ENCODE data around the gene DLL3.
A peak's percentile ranks its signal among the peaks of the same experiment; 100 is the strongest.

Gene DLL3

GRCh38 chr19:39540333-39540673 is 41.6 kb downstream of the DLL3 start:
- no peak for TF ChIP-seq CTCF (conservative IDR thresholded peaks at IDR 0.05; ENCODE audit: low read depth, low read length)
- no peak for DNase-seq (ENCODE audit: low read depth)
- H3K4me3 ChIP-seq (ENCODE audit: low read depth, low read length), result no peak overlapping the region

- H3K4me3 ChIP-seq (ENCODE audit: low read depth, low read length), result no peak overlapping the region
- TF ChIP-seq CTCF (conservative IDR thresholded peaks at IDR 0.05; ENCODE audit: low read depth, low read length), result no peak
- no peak for DNase-seq (ENCODE audit: low read depth)
These were observed 43.5 kb downstream of the DLL3 start for GRCh38 chr19:39542206-39542605.

GRCh38 chr19:39543477-39543857 is 44.7 kb downstream of the DLL3 start:
- DNase-seq (ENCODE audit: low read depth), result no peak
- no peak for TF ChIP-seq CTCF (conservative IDR thresholded peaks at IDR 0.05; ENCODE audit: low read depth, low read length)
- no peak overlapping the region for H3K4me3 ChIP-seq (ENCODE audit: low read depth, low read length)

GRCh38 chr19:39544226-39544903 is 45.6 kb downstream of the DLL3 start:
- DNase-seq (ENCODE audit: low read depth), result peak; percentile 23
- no peak for TF ChIP-seq CTCF (conservative IDR thresholded peaks at IDR 0.05; ENCODE audit: low read depth, low read length)

GRCh38 chr19:39544911-39545310 is 46.2 kb downstream of the DLL3 start:
- H3K4me3 ChIP-seq (ENCODE audit: low read depth, low read length), result no peak overlapping the region
- no peak for TF ChIP-seq CTCF (conservative IDR thresholded peaks at IDR 0.05; ENCODE audit: low read depth, low read length)
- no peak for DNase-seq (ENCODE audit: low read depth)

More at GRCh38 chr19:39544226-39544903, 45.6 kb downstream of the DLL3 start:
- no peak overlapping the region for H3K4me3 ChIP-seq (ENCODE audit: low read depth, low read length)

GRCh38 chr19:39546599-39546998 is 47.9 kb downstream of the DLL3 start:
- TF ChIP-seq CTCF (conservative IDR thresholded peaks at IDR 0.05; ENCODE audit: low read depth, low read length), result no peak
- H3K4me3 ChIP-seq (ENCODE audit: low read depth, low read length), result no peak overlapping the region
- no peak for DNase-seq (ENCODE audit: low read depth)

- no peak overlapping the region for H3K4me3 ChIP-seq (ENCODE audit: low read depth, low read length)
- no peak for DNase-seq (ENCODE audit: low read depth)
- TF ChIP-seq CTCF (conservative IDR thresholded peaks at IDR 0.05; ENCODE audit: low read depth, low read length), result no peak
These were observed 51.5 kb downstream of the DLL3 start for GRCh38 chr19:39550197-39550596.

Measured in choroid plexus epithelial cell (primary cell).